Measurements from ENCODE around the gene PIP4K2B.

- no peak for TF ChIP-seq CTCF (conservative IDR thresholded peaks at IDR 0.05)
- no peak for TF ChIP-seq EZH2 (IDR thresholded peaks at IDR 0.05; ENCODE audit: low read depth)
Observed at GRCh38 chr17:38768417-38768816, 30.9 kb downstream of the PIP4K2B start.
